KMS-11 (cell line): ENCODE measurements around the gene ADGRL1.

ENCODE experiments used
- H2AFZ ChIP-seq: fragments of 200-600 bp; sonication (generic); 2 replicates; pipeline ENCODE4 v1.6.1; 2016; ENCODE audit warnings: antibody characterized with exemption, mixed run types, low read depth
- H3K27ac ChIP-seq: fragments of 200-600 bp; sonication (generic); 2 replicates; pipeline ENCODE4 v1.6.1; 2016; ENCODE audit warnings: mild to moderate bottlenecking, mixed run types
- H3K27me3 ChIP-seq: fragments of 200-600 bp; sonication (generic); 2 replicates; pipeline ENCODE4 v1.6.1; 2017; ENCODE audit warnings: mild to moderate bottlenecking, low read depth, mixed run types, moderate library complexity; ENCODE audit not compliant: insufficient read depth
- H3K36me3 ChIP-seq: fragments of 200-600 bp; sonication (generic); 2 replicates; pipeline ENCODE4 v1.6.1; 2017; ENCODE audit warnings: mild to moderate bottlenecking, mixed run types; ENCODE audit not compliant: insufficient read depth
- H3K4me1 ChIP-seq: fragments of 200-600 bp; sonication (generic); 2 replicates; pipeline ENCODE4 v1.6.1; 2016; ENCODE audit warnings: mild to moderate bottlenecking, low read depth, mixed run types; ENCODE audit not compliant: poor library complexity, severe bottlenecking
- H3K4me2 ChIP-seq: fragments of 200-600 bp; sonication (generic); 2 replicates; pipeline ENCODE4 v1.7.0; 2016; ENCODE audit warnings: mild to moderate bottlenecking, mixed run types
- H3K4me3 ChIP-seq: fragments of 200-600 bp; sonication (generic); IDR thresholded peaks from 2 replicates; pipeline ENCODE4 v1.6.1; 2017; ENCODE audit warnings: low read depth, low read length, mixed read lengths; ENCODE audit not compliant: insufficient read depth
- H3K79me2 ChIP-seq: fragments of 200-600 bp; sonication (generic); 2 replicates; pipeline ENCODE4 v1.6.1; 2016; ENCODE audit warnings: low read depth, mixed run types; ENCODE audit not compliant: insufficient read depth
- H3K9ac ChIP-seq: fragments of 200-600 bp; sonication (generic); 2 replicates; pipeline ENCODE4 v1.6.1; 2016; ENCODE audit warnings: mild to moderate bottlenecking, mixed run types
- H4K20me1 ChIP-seq: fragments of 200-600 bp; sonication (generic); 2 replicates; pipeline ENCODE4 v1.6.1; 2016; ENCODE audit warnings: mild to moderate bottlenecking, mixed run types; ENCODE audit not compliant: insufficient read depth
- TF ChIP-seq, protein P1 (sequence below): fragments of 200-600 bp; sonication (generic); conservative IDR thresholded peaks from 2 replicates; pipeline ENCODE4 v1.6.1; 2017; ENCODE audit warnings: low read depth, mild to moderate bottlenecking, antibody characterized with exemption, low read length, moderate library complexity, mixed read lengths

Gene ADGRL1

DNA sequence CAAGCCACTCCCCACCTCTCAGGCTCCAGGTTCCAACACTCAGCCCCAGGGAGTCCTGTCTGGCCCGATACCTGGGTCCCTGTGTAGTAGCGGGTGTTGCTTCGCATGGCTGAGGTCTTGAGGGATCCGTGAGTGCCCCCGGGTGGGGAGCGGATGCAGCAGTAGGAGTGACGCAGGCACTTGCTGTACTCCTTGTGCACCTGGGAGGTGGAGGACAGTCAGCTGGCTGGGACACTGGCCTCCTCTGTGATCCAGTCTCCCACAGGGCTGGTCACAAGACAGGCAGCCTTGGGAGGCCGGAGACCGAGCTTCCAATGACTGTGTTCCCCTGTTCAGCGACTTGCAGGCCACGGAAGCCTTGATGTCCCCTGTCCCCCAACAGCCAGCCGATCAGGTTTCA lies 53.3 kb downstream of the ADGRL1 start:
- Histone ChIP-seq H3K79me2 (no peaks in the 10 kb centered on the region), H3K4me3 (no peak overlapping the region), H3K27ac (no peak overlapping the region), H2AFZ (no peak overlapping the region), H3K4me2 (no peak overlapping the region), H3K27me3 (no peaks in the 10 kb centered on the region), H3K36me3 (no peaks in the 10 kb centered on the region), H4K20me1 (no peaks in the 10 kb centered on the region), H3K9ac (no peak overlapping the region), H3K4me1 (no peaks in the 10 kb centered on the region)
- TF ChIP-seq, protein P1, sequence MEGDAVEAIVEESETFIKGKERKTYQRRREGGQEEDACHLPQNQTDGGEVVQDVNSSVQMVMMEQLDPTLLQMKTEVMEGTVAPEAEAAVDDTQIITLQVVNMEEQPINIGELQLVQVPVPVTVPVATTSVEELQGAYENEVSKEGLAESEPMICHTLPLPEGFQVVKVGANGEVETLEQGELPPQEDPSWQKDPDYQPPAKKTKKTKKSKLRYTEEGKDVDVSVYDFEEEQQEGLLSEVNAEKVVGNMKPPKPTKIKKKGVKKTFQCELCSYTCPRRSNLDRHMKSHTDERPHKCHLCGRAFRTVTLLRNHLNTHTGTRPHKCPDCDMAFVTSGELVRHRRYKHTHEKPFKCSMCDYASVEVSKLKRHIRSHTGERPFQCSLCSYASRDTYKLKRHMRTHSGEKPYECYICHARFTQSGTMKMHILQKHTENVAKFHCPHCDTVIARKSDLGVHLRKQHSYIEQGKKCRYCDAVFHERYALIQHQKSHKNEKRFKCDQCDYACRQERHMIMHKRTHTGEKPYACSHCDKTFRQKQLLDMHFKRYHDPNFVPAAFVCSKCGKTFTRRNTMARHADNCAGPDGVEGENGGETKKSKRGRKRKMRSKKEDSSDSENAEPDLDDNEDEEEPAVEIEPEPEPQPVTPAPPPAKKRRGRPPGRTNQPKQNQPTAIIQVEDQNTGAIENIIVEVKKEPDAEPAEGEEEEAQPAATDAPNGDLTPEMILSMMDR: no peak

DNA sequence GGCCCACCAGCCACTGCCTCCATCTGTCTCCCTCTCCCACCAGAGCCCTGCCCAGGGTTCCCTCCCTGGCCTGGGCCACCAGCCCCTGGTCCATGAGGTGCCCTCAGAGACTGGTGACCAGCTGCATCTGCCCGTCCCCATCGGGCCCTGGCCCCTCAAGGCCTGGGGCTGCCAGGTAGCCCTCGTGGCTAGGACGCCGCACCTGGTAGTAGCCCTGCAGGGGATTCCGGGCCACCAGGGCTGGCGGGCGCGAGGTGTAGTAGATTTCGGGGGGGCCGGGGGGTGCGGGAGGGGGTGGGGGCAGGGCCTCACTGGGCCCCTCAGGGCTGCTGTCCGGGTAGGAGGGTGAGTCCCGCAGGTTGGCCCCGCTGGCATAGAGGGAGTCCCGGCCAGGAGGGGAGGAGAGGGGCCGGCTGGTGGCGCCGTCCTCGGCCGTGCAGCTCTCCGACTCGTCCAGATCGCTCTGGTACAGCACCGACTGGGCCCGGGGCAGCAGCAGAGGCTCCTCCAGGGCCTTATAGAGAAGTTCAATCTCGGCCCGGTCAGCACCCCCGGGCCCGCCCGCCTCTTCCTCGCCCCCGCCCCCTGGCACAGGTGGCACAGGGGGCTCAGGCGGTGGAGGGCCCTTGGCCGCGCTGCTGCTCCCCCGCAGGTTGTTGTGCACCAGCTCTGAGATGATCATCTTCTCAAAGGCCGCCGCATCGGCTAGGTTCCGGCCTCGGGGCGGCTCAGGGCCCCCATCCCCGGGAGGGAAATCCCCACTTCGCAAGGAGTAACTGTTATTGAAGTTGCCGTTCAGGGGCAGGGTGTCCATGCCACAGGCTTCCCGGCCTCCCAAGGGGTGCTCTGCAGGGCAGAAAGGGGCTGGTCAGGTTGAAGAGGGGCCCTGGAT lies 55.0 kb downstream of the ADGRL1 start:
- H3K4me1 ChIP-seq: no peaks in the 10 kb centered on the region
- no peaks in the 10 kb centered on the region for H3K27me3 ChIP-seq
- H3K4me2 ChIP-seq: no peak overlapping the region
- TF ChIP-seq, protein P1: no peak
- H3K79me2 ChIP-seq: no peaks in the 10 kb centered on the region
- no peak overlapping the region for H3K9ac ChIP-seq
- no peak overlapping the region for H3K27ac ChIP-seq
- H3K36me3 ChIP-seq: no peaks in the 10 kb centered on the region
- no peak overlapping the region for H2AFZ ChIP-seq
- no peak overlapping the region for H3K4me3 ChIP-seq
- H4K20me1 ChIP-seq: no peaks in the 10 kb centered on the region

DNA sequence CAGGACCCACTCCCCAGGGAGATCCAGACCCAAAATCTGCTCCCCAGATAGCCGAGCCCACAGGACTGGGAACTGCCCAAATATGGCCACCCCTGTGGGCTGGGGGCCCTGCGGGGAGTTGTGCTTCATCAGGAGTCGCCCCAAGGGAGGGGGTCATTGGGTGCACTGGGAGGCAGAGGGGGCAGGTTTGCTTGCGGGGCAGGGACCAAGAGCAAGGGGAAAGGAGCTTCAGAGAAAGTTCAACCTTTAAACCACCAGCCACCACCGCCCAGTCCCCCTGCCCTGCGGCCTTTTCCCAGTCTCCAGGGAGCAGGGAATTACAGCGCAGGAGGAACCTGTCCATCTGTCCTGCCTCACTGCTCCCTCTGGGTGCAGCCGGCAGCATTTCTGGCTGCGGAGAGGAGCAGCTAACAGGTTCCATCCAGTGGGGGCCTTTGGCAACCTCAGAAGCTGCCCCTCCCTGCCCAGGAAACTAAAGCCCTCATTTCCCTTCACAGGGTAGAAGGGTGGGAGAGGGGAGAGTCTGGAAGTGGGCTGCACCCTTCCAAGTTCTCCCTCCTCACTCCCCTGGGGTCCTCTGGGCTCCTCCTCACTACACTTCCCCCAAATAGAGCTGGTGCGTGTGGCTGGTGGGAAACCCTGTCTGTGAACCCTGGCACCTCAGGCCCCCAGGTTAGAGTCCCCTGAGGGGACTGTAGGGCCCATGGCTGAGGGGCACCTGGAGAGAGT lies 55.8 kb downstream of the ADGRL1 start:
- H3K36me3 ChIP-seq: no peaks in the 10 kb centered on the region
- H3K9ac ChIP-seq: no peak overlapping the region
- no peaks in the 10 kb centered on the region for H3K4me1 ChIP-seq
- no peaks in the 10 kb centered on the region for H4K20me1 ChIP-seq
- no peaks in the 10 kb centered on the region for H3K27me3 ChIP-seq
- no peak overlapping the region for H3K4me2 ChIP-seq
- TF ChIP-seq, protein P1: no peak
- H2AFZ ChIP-seq: no peak overlapping the region
- H3K27ac ChIP-seq: no peak overlapping the region
- no peaks in the 10 kb centered on the region for H3K79me2 ChIP-seq
- no peak overlapping the region for H3K4me3 ChIP-seq

- no peak overlapping the region for H2AFZ ChIP-seq
- H4K20me1 ChIP-seq: no peaks in the 10 kb centered on the region
- no peak overlapping the region for H3K27ac ChIP-seq
- H3K79me2 ChIP-seq: no peaks in the 10 kb centered on the region
- no peaks in the 10 kb centered on the region for H3K4me1 ChIP-seq
- H3K4me2 ChIP-seq: no peak overlapping the region
- TF ChIP-seq, protein P1: no peak
- no peak overlapping the region for H3K9ac ChIP-seq
- no peaks in the 10 kb centered on the region for H3K27me3 ChIP-seq
- no peaks in the 10 kb centered on the region for H3K36me3 ChIP-seq
- H3K4me3 ChIP-seq: no peak overlapping the region
These were observed 56.4 kb downstream of the ADGRL1 start for GRCh38 chr19:14149509-14149994.
